HEK293 (cell line): Measurements from ENCODE around the gene CLK2.

Experiments used
- GFI1B ChIP-seq: fragments of 450-650 bp; formaldehyde crosslinking; IDR thresholded peaks from 2 replicates; pipeline ENCODE4 v1.5.1; 2016; ENCODE audit warnings: missing biosample characterization, missing genetic modification characterization
- HOXD13 ChIP-seq: sonication (generic); formaldehyde crosslinking; IDR thresholded peaks from 2 replicates; pipeline ENCODE4 v1.8.0; 2022; ENCODE audit warnings: missing genetic modification reagents, borderline replicate concordance
- KLF8 ChIP-seq: fragments of 450-650 bp; formaldehyde crosslinking; IDR thresholded peaks from 2 replicates; pipeline ENCODE4 v1.5.1; 2016; ENCODE audit warnings: missing biosample characterization, missing genetic modification characterization
- SETDB1 ChIP-seq: IDR thresholded peaks from one replicate; pipeline ENCODE4 v1.6.1; 2017; ENCODE audit warnings: mild to moderate bottlenecking, low read length, moderate library complexity, mixed read lengths; ENCODE audit not compliant: insufficient read length
- SP3 ChIP-seq: fragments of 450-650 bp; formaldehyde crosslinking; IDR thresholded peaks from 2 replicates; pipeline ENCODE4 v1.5.1; 2016; ENCODE audit warnings: missing biosample characterization, missing genetic modification characterization
- ZBTB21 ChIP-seq: fragments of 450-650 bp; formaldehyde crosslinking; IDR thresholded peaks from 2 replicates; pipeline ENCODE4 v1.5.1; 2017; ENCODE audit warnings: missing biosample characterization, missing genetic modification characterization
- ZFP69B ChIP-seq: fragments of 450-650 bp; formaldehyde crosslinking; IDR thresholded peaks from 2 replicates; pipeline ENCODE4 v1.5.1; 2016; ENCODE audit warnings: missing biosample characterization, missing genetic modification characterization
- ZNF138 ChIP-seq: fragments of 450-650 bp; formaldehyde crosslinking; IDR thresholded peaks from 2 replicates; pipeline ENCODE4 v1.5.1; 2016; ENCODE audit warnings: missing biosample characterization, missing genetic modification characterization, borderline replicate concordance
- ZNF146 ChIP-seq: fragments of 450-650 bp; formaldehyde crosslinking; IDR thresholded peaks from 2 replicates; pipeline ENCODE4 v1.5.1; 2016; ENCODE audit warnings: missing biosample characterization, missing genetic modification characterization
- ZNF169 ChIP-seq: fragments of 450-650 bp; formaldehyde crosslinking; IDR thresholded peaks from 2 replicates; pipeline ENCODE4 v1.5.1; 2016; ENCODE audit warnings: missing biosample characterization, missing genetic modification characterization
- ZNF175 ChIP-seq: fragments of 450-650 bp; formaldehyde crosslinking; IDR thresholded peaks from 2 replicates; pipeline ENCODE4 v1.5.1; 2016; ENCODE audit warnings: missing biosample characterization, missing genetic modification characterization
- ZNF266 ChIP-seq: fragments of 450-650 bp; formaldehyde crosslinking; IDR thresholded peaks from 2 replicates; pipeline ENCODE4 v1.5.1; 2016; ENCODE audit warnings: missing biosample characterization, missing genetic modification characterization, low read depth
- ZNF324 ChIP-seq: fragments of 450-650 bp; formaldehyde crosslinking; IDR thresholded peaks from 2 replicates; pipeline ENCODE4 v1.5.1; 2016; ENCODE audit warnings: missing biosample characterization, missing genetic modification characterization
- ZNF341 ChIP-seq: fragments of 450-650 bp; formaldehyde crosslinking; IDR thresholded peaks from 2 replicates; pipeline ENCODE4; 2016; ENCODE audit warnings: low read depth, missing biosample characterization, missing genetic modification characterization
- ZNF354C ChIP-seq: fragments of 450-650 bp; formaldehyde crosslinking; IDR thresholded peaks from 2 replicates; pipeline ENCODE4 v1.5.1; 2016; ENCODE audit warnings: missing biosample characterization, missing genetic modification characterization, low read depth, borderline replicate concordance
- ZNF394 ChIP-seq: fragments of 450-650 bp; formaldehyde crosslinking; IDR thresholded peaks from 2 replicates; pipeline ENCODE4 v1.5.1; 2016; ENCODE audit warnings: missing biosample characterization, missing genetic modification characterization, mild to moderate bottlenecking, moderate library complexity, borderline replicate concordance
- ZNF510 ChIP-seq: fragments of 450-650 bp; formaldehyde crosslinking; IDR thresholded peaks from 2 replicates; pipeline ENCODE4 v1.5.1; 2018; ENCODE audit warnings: mild to moderate bottlenecking, missing genetic modification characterization, missing biosample characterization; ENCODE audit not compliant: insufficient replicate concordance
- ZNF521 ChIP-seq: fragments of 450-650 bp; formaldehyde crosslinking; IDR thresholded peaks from 2 replicates; pipeline ENCODE4 v1.5.1; 2017; ENCODE audit warnings: missing biosample characterization, mild to moderate bottlenecking, missing genetic modification characterization
- ZNF600 ChIP-seq: fragments of 450-650 bp; formaldehyde crosslinking; IDR thresholded peaks from 2 replicates; pipeline ENCODE4 v1.5.1; 2016; ENCODE audit warnings: missing biosample characterization, missing genetic modification characterization
- ZNF776 ChIP-seq: fragments of 450-650 bp; formaldehyde crosslinking; IDR thresholded peaks from 2 replicates; pipeline ENCODE4 v1.5.0; 2017; ENCODE audit warnings: missing biosample characterization, missing genetic modification characterization, borderline replicate concordance
- ZNF792 ChIP-seq: fragments of 450-650 bp; formaldehyde crosslinking; IDR thresholded peaks from 2 replicates; pipeline ENCODE4 v1.5.1; 2016; ENCODE audit warnings: missing biosample characterization, missing genetic modification characterization
- ZSCAN16 ChIP-seq: fragments of 450-650 bp; formaldehyde crosslinking; IDR thresholded peaks from 2 replicates; pipeline ENCODE4 v1.5.1; 2016; ENCODE audit warnings: missing biosample characterization, missing genetic modification characterization
- TF ChIP-seq, protein P1 (sequence below): fragments of 450-650 bp; formaldehyde crosslinking; IDR thresholded peaks from 2 replicates; pipeline ENCODE4 v1.5.1; 2016; ENCODE audit warnings: missing biosample characterization, missing genetic modification characterization
- TF ChIP-seq, protein P2 (sequence below): fragments of 450-650 bp; formaldehyde crosslinking; IDR thresholded peaks from 2 replicates; pipeline ENCODE4 v1.5.1; 2016; ENCODE audit warnings: missing biosample characterization, missing genetic modification characterization
- TF ChIP-seq, protein P3 (sequence below): fragments of 450-650 bp; formaldehyde crosslinking; IDR thresholded peaks from 2 replicates; pipeline ENCODE4 v1.5.1; 2016; ENCODE audit warnings: missing biosample characterization, missing genetic modification characterization
- TF ChIP-seq, protein P4 (sequence below): fragments of 450-650 bp; formaldehyde crosslinking; optimal IDR thresholded peaks from 2 replicates; pipeline ENCODE3; 2016; ENCODE audit warnings: missing biosample characterization, mild to moderate bottlenecking, missing genetic modification characterization
- TF ChIP-seq, protein P5 (sequence below): fragments of 450-650 bp; IDR thresholded peaks from 2 replicates; pipeline ENCODE4 v1.5.1; 2018; ENCODE audit warnings: missing biosample characterization, mild to moderate bottlenecking, missing genetic modification characterization
- TF ChIP-seq, protein P6 (sequence below): fragments of 450-650 bp; formaldehyde crosslinking; IDR thresholded peaks from 2 replicates; pipeline ENCODE4 v1.5.1; 2016; ENCODE audit warnings: missing biosample characterization, missing genetic modification characterization, borderline replicate concordance

Gene CLK2

DNA sequence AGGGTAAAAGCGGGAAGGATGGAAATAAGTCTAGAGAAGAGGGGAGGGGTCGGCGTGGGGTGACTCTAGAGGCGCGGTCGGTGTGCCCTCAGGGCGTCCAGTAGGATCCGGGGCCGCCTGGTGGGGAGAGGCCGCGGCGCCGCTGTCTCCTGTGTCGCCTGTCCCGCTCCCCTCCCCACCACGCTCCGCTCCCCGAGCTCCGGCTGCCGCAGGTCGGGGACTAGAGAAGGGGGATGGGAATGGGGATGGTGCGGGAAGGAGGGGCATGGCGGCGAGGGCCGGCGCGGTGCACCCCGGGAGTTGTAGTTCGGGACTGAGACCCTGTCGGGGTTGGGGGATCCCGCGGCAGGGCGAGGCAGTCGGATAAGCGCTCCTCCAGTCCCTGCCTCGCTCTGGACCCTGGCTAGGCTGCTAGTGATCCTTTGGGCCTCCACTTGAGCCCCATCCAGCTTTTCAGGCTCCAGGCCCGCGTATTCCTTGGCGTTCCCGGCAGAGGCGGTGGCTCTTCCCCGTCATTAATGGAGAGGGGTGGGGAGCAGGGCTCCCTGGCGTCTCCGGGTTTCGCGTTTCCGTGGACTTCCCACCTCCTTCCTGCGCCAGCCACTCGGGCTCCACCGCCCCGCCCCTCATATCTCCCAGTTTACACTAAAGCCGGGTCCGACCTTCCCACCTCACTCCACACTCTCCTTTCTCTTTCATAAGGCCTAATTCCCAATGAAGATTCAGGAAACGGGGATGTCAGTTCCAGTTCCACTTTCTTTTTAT lies 17.9 kb downstream of the CLK2 start, which contains the start of gene ENTREP3 (continued):
- TF ChIP-seq, protein P1, sequence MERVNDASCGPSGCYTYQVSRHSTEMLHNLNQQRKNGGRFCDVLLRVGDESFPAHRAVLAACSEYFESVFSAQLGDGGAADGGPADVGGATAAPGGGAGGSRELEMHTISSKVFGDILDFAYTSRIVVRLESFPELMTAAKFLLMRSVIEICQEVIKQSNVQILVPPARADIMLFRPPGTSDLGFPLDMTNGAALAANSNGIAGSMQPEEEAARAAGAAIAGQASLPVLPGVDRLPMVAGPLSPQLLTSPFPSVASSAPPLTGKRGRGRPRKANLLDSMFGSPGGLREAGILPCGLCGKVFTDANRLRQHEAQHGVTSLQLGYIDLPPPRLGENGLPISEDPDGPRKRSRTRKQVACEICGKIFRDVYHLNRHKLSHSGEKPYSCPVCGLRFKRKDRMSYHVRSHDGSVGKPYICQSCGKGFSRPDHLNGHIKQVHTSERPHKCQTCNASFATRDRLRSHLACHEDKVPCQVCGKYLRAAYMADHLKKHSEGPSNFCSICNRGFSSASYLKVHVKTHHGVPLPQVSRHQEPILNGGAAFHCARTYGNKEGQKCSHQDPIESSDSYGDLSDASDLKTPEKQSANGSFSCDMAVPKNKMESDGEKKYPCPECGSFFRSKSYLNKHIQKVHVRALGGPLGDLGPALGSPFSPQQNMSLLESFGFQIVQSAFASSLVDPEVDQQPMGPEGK (tag by site-specific recombination) = peak; percentile 80
- TF ChIP-seq ZNF394 (0 out of 2 replicates have a peak, but pooled peaks have one; percentile 26), ZNF341 (tag by site-specific recombination) (peak; percentile 95), ZNF146 (tag by site-specific recombination) (no peak), ZNF776 (no peak), ZNF175 (tag by site-specific recombination) (no peak), ZNF324 (tag by site-specific recombination) (peak; percentile 77; the same call in 1 of the 2 replicates), ZFP69B (tag by site-specific recombination) (peak; percentile 38; the same call in 1 of the 2 replicates), HOXD13 (CRISPR knock-in tag) (no peak), ZNF792 (tag by site-specific recombination) (no peak), ZNF600 (peak; percentile 82; the same call in 1 of the 2 replicates), GFI1B (tag by site-specific recombination) (no peak), SP3 (tag by site-specific recombination) (peak; percentile 88), ZNF521 (tag by site-specific recombination) (no peak), ZNF510 (tag by site-specific recombination) (no peak), KLF8 (tag by site-specific recombination) (peak; percentile 90), SETDB1 (no peak), ZSCAN16 (tag by site-specific recombination) (no peak), ZNF138 (tag by site-specific recombination) (no peak), ZBTB21 (tag by site-specific recombination) (no peak), ZNF354C (tag by site-specific recombination) (no peak), ZNF169 (no peak), ZNF266 (no peak)
- TF ChIP-seq, protein P2, sequence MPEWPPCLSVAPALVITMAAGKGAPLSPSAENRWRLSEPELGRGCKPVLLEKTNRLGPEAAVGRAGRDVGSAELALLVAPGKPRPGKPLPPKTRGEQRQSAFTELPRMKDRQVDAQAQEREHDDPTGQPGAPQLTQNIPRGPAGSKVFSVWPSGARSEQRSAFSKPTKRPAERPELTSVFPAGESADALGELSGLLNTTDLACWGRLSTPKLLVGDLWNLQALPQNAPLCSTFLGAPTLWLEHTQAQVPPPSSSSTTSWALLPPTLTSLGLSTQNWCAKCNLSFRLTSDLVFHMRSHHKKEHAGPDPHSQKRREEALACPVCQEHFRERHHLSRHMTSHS (tag by site-specific recombination) = no peak
- TF ChIP-seq, protein P3, sequence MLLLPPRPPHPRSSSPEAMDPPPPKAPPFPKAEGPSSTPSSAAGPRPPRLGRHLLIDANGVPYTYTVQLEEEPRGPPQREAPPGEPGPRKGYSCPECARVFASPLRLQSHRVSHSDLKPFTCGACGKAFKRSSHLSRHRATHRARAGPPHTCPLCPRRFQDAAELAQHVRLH (tag by site-specific recombination) = peak; percentile 9; the same call in 1 of the 2 replicates
- TF ChIP-seq, protein P4, sequence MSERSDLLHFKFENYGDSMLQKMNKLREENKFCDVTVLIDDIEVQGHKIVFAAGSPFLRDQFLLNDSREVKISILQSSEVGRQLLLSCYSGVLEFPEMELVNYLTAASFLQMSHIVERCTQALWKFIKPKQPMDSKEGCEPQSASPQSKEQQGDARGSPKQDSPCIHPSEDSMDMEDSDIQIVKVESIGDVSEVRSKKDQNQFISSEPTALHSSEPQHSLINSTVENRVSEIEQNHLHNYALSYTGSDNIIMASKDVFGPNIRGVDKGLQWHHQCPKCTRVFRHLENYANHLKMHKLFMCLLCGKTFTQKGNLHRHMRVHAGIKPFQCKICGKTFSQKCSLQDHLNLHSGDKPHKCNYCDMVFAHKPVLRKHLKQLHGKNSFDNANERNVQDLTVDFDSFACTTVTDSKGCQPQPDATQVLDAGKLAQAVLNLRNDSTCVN (tag by site-specific recombination) = peak; percentile 55
- TF ChIP-seq, protein P5, sequence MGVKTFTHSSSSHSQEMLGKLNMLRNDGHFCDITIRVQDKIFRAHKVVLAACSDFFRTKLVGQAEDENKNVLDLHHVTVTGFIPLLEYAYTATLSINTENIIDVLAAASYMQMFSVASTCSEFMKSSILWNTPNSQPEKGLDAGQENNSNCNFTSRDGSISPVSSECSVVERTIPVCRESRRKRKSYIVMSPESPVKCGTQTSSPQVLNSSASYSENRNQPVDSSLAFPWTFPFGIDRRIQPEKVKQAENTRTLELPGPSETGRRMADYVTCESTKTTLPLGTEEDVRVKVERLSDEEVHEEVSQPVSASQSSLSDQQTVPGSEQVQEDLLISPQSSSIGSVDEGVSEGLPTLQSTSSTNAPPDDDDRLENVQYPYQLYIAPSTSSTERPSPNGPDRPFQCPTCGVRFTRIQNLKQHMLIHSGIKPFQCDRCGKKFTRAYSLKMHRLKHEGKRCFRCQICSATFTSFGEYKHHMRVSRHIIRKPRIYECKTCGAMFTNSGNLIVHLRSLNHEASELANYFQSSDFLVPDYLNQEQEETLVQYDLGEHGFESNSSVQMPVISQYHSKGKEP (tag by site-specific recombination) = no peak
- TF ChIP-seq, protein P6, sequence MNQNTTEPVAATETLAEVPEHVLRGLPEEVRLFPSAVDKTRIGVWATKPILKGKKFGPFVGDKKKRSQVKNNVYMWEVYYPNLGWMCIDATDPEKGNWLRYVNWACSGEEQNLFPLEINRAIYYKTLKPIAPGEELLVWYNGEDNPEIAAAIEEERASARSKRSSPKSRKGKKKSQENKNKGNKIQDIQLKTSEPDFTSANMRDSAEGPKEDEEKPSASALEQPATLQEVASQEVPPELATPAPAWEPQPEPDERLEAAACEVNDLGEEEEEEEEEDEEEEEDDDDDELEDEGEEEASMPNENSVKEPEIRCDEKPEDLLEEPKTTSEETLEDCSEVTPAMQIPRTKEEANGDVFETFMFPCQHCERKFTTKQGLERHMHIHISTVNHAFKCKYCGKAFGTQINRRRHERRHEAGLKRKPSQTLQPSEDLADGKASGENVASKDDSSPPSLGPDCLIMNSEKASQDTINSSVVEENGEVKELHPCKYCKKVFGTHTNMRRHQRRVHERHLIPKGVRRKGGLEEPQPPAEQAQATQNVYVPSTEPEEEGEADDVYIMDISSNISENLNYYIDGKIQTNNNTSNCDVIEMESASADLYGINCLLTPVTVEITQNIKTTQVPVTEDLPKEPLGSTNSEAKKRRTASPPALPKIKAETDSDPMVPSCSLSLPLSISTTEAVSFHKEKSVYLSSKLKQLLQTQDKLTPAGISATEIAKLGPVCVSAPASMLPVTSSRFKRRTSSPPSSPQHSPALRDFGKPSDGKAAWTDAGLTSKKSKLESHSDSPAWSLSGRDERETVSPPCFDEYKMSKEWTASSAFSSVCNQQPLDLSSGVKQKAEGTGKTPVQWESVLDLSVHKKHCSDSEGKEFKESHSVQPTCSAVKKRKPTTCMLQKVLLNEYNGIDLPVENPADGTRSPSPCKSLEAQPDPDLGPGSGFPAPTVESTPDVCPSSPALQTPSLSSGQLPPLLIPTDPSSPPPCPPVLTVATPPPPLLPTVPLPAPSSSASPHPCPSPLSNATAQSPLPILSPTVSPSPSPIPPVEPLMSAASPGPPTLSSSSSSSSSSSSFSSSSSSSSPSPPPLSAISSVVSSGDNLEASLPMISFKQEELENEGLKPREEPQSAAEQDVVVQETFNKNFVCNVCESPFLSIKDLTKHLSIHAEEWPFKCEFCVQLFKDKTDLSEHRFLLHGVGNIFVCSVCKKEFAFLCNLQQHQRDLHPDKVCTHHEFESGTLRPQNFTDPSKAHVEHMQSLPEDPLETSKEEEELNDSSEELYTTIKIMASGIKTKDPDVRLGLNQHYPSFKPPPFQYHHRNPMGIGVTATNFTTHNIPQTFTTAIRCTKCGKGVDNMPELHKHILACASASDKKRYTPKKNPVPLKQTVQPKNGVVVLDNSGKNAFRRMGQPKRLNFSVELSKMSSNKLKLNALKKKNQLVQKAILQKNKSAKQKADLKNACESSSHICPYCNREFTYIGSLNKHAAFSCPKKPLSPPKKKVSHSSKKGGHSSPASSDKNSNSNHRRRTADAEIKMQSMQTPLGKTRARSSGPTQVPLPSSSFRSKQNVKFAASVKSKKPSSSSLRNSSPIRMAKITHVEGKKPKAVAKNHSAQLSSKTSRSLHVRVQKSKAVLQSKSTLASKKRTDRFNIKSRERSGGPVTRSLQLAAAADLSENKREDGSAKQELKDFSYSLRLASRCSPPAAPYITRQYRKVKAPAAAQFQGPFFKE (tag by site-specific recombination) = no peak
